ENCODE results near the gene SCAANT1. TPM values are rescaled to one million over a fixed set of nuclear protein-coding genes. Genes with fewer than 3 reads are reported as not detected.

Gene SCAANT1
- total RNA-seq, 1 experiment from 2014 or later = not detected

DNA sequence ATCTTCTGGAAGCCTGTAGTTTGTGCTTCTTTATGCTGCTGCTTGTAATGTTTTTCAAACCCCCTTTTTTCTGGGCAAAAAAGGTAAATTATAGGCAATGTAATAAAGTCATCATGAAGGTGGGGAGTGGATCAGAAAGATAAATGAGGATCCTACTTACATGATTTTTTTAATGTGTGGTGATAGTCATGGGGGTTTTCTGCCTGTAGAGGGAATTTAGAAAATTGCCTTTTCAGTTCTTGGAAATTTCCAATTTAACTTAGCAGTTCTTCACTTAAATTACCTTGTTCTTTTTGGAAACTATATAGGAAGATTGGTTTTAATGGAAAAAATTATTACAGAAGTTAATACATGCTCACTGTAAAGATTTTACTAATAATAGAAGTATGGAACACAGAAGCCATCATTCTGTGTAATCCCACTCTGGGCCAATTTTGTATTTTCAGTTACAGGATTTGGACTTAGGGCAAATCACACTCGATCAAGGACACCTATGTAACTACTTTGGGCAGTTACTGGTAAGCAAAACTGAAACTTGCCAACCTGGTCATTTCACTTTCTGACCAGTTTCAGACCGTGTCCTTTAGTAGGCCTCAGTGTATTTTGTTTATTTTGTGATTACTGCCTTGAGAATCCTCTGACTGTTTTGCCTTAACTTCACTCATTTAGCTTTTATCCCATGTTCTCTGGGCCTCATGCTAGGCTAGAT, 10.5 kb upstream of the SCAANT1 start:
- H2BK12ac ChIP-seq (ENCODE audit: insufficient read length, low read depth, low read length) = no peak overlapping the region
- H3T11ph ChIP-seq (ENCODE audit: low read length) = no peak overlapping the region
- no peaks in the 10 kb centered on the region for H3K4me1 ChIP-seq (ENCODE audit: insufficient read depth, low read length)
- H4K20me1 ChIP-seq (ENCODE audit: control insufficient read depth, insufficient read depth, insufficient read length) = no peaks in the 10 kb centered on the region
- H3K27ac Mint-ChIP-seq = 0 out of 7 replicates have a peak overlapping the region, but pooled peaks of 1 of the 3 experiments have one; percentile 15
- H3K4me2 ChIP-seq (ENCODE audit: insufficient read depth, insufficient read length, low read length) = no peak overlapping the region
- no peak overlapping the region for H2BK120ac ChIP-seq (ENCODE audit: low read depth, low read length, poor library complexity, severe bottlenecking)
- WGBS (ENCODE audit: extremely low coverage, insufficient read length, low lambda C conversion rate) = no CpG with 5 or more reads among the region's 2 CpGs
- H3K56ac ChIP-seq (ENCODE audit: insufficient read length, low read depth, low read length) = no peak overlapping the region
- H3K4me3 Mint-ChIP-seq = no peak overlapping the region
- no peak overlapping the region for H2BK15ac ChIP-seq (ENCODE audit: low read depth, low read length)
- H3K9ac ChIP-seq (ENCODE audit: extremely low read depth, insufficient read length, low read length) = no peak overlapping the region
- no peak overlapping the region for H3K23ac ChIP-seq (ENCODE audit: insufficient read length, low read depth, low read length)
- H3K27ac ChIP-seq (ENCODE audit: insufficient read length, low read depth, low read length) = no peak overlapping the region
- H3K79me1 ChIP-seq (ENCODE audit: insufficient read depth, low read depth, low read length, poor library complexity, severe bottlenecking) = peaks cover 2% of the 10 kb centered on the region
- H3K14ac ChIP-seq (ENCODE audit: insufficient read depth, low read length) = no peak overlapping the region
- H4K8ac ChIP-seq (replicated peaks; ENCODE audit: insufficient read length, low read depth, low read length) = no peak overlapping the region
- H3K79me2 ChIP-seq (ENCODE audit: insufficient read depth, low read length) = no peaks in the 10 kb centered on the region
- H3K18ac ChIP-seq (ENCODE audit: insufficient read length, low read depth, low read length) = no peak overlapping the region
- H4K91ac ChIP-seq (ENCODE audit: insufficient read length, low read depth, low read length) = no peak overlapping the region
- DNase-seq = no peak
- H2AK5ac ChIP-seq (ENCODE audit: insufficient read length, low read length) = no peak overlapping the region
- H3K4me1 Mint-ChIP-seq = peaks cover 0 to 6% of the 10 kb centered on the region in 2 experiments; a peak in 2 of 4 replicates
- H3K36me3 Mint-ChIP-seq (ENCODE audit: insufficient read depth in 1 of 3, low read depth in 3 of 3) = peaks cover 40 to 60% (median 54%) of the 10 kb centered on the region in 3 experiments
- H3K23me2 ChIP-seq (ENCODE audit: insufficient read length, low read depth, low read length, poor library complexity, severe bottlenecking) = no peaks in the 10 kb centered on the region
- no peak overlapping the region for H2BK20ac ChIP-seq (ENCODE audit: low read depth, low read length, poor library complexity, severe bottlenecking)
- H3K4ac ChIP-seq (ENCODE audit: low read depth, low read length) = no peak overlapping the region
- no peak overlapping the region for H2AFZ ChIP-seq (ENCODE audit: low read length)
- no peaks in the 10 kb centered on the region for H3K9me3 ChIP-seq (ENCODE audit: control insufficient read depth, low read depth, low read length)
- H3K27me3 ChIP-seq (ENCODE audit: insufficient read depth, low read length) = no peaks in the 10 kb centered on the region
- TF ChIP-seq, protein P1, sequence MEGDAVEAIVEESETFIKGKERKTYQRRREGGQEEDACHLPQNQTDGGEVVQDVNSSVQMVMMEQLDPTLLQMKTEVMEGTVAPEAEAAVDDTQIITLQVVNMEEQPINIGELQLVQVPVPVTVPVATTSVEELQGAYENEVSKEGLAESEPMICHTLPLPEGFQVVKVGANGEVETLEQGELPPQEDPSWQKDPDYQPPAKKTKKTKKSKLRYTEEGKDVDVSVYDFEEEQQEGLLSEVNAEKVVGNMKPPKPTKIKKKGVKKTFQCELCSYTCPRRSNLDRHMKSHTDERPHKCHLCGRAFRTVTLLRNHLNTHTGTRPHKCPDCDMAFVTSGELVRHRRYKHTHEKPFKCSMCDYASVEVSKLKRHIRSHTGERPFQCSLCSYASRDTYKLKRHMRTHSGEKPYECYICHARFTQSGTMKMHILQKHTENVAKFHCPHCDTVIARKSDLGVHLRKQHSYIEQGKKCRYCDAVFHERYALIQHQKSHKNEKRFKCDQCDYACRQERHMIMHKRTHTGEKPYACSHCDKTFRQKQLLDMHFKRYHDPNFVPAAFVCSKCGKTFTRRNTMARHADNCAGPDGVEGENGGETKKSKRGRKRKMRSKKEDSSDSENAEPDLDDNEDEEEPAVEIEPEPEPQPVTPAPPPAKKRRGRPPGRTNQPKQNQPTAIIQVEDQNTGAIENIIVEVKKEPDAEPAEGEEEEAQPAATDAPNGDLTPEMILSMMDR (conservative IDR thresholded peaks at IDR 0.05) = no peak
- no peaks in the 10 kb centered on the region for H3K27me3 Mint-ChIP-seq (ENCODE audit: low read depth)
- no peak overlapping the region for H2BK5ac ChIP-seq (ENCODE audit: insufficient read length, low read length)
- peaks cover 17 to 18% of the 10 kb centered on the region in 2 experiments for H3K9me3 Mint-ChIP-seq
- no peak overlapping the region for H4K5ac ChIP-seq (ENCODE audit: insufficient read length, low read depth, low read length)

Measured in H9 (cell line).